AG08395 (cell line): ENCODE data around the gene ERC1.
A peak's percentile ranks its signal among the peaks of the same experiment; 100 is the strongest.

ENCODE experiments used
- DNase-seq: peaks from one replicate; pipeline ENCODE4 v3.0.0; 2012; ENCODE audit warnings: mixed read lengths, low spot score

The ERC1 gene

GRCh38 chr12:1515010-1515409 lies 524.0 kb downstream of the ERC1 start:
- no peak for DNase-seq

GRCh38 chr12:1515428-1515827 lies 524.4 kb downstream of the ERC1 start:
- no peak for DNase-seq

- DNase-seq = peak; percentile 70
Observed at GRCh38 chr12:1517007-1517406, 526.0 kb downstream of the ERC1 start.

GRCh38 chr12:1517734-1518525 lies 526.9 kb downstream of the ERC1 start:
- DNase-seq = no peak

GRCh38 chr12:1518591-1519516 lies 527.8 kb downstream of the ERC1 start:
- peak; percentile 56 for DNase-seq

GRCh38 chr12:1519642-1520041 lies 528.6 kb downstream of the ERC1 start:
- no peak for DNase-seq

- no peak for DNase-seq
Observed at GRCh38 chr12:1523046-1523445, 532.0 kb downstream of the ERC1 start.

- no peak for DNase-seq
Observed at GRCh38 chr12:1523558-1524050, 532.6 kb downstream of the ERC1 start.

- DNase-seq = no peak
Observed at GRCh38 chr12:1525858-1526257, 534.8 kb downstream of the ERC1 start.

- DNase-seq = peak; percentile 84
Observed at GRCh38 chr12:1527789-1528188, 536.8 kb downstream of the ERC1 start.

- DNase-seq = no peak
Observed at GRCh38 chr12:1528791-1529190, 537.8 kb downstream of the ERC1 start.

- no peak for DNase-seq
Observed at GRCh38 chr12:1529228-1529861, 538.3 kb downstream of the ERC1 start.

- peak; percentile 66 for DNase-seq
Observed at GRCh38 chr12:1529862-1530591, 539.0 kb downstream of the ERC1 start.

- DNase-seq = no peak
Observed at GRCh38 chr12:1530592-1531152, 539.6 kb downstream of the ERC1 start.

GRCh38 chr12:1531153-1531653 lies 540.2 kb downstream of the ERC1 start:
- no peak for DNase-seq

GRCh38 chr12:1531654-1532374 lies 540.8 kb downstream of the ERC1 start:
- no peak for DNase-seq

- DNase-seq = no peak
Observed at GRCh38 chr12:1532375-1533165, 541.5 kb downstream of the ERC1 start.

GRCh38 chr12:1533205-1533601 lies 542.2 kb downstream of the ERC1 start:
- no peak for DNase-seq

- no peak for DNase-seq
Observed at GRCh38 chr12:1533602-1534304, 542.7 kb downstream of the ERC1 start.
